UCSD-AML1 (cell line): Measurements from ENCODE around the gene GRM4.
A peak's percentile ranks its signal among the peaks of the same experiment; 100 is the strongest.

ENCODE experiments used
- DNase-seq: peaks from one replicate; lab custom pipeline; 2025; ENCODE audit not compliant: unreplicated experiment; lab: John Stamatoyannopoulos, UW

Gene GRM4

GRCh38 chr6:34157851-34158250, 12.0 kb upstream of the GRM4 start:
- no peak for DNase-seq

GRCh38 chr6:34157236-34157830, 11.4 kb upstream of the GRM4 start:
- DNase-seq: no peak

GRCh38 chr6:34155471-34156300, 9.8 kb upstream of the GRM4 start:
- no peak for DNase-seq

GRCh38 chr6:34154668-34155447, 9.0 kb upstream of the GRM4 start:
- DNase-seq: peak; percentile 53

GRCh38 chr6:34152806-34153520, 7.1 kb upstream of the GRM4 start:
- DNase-seq: no peak

- no peak for DNase-seq
Observed at GRCh38 chr6:34152042-34152524, 6.2 kb upstream of the GRM4 start.

GRCh38 chr6:34151321-34152041, 5.6 kb upstream of the GRM4 start:
- DNase-seq: no peak

- DNase-seq: no peak
Observed at GRCh38 chr6:34150766-34151165, 4.9 kb upstream of the GRM4 start.

- DNase-seq: no peak
Observed at GRCh38 chr6:34149831-34150400, 4.0 kb upstream of the GRM4 start.

GRCh38 chr6:34149452-34149810, 3.5 kb upstream of the GRM4 start:
- no peak for DNase-seq

GRCh38 chr6:34148631-34149451, 3.0 kb upstream of the GRM4 start:
- DNase-seq: no peak

GRCh38 chr6:34147906-34148630, 2.2 kb upstream of the GRM4 start:
- DNase-seq: no peak

GRCh38 chr6:34146801-34147592, 1.1 kb upstream of the GRM4 start:
- no peak for DNase-seq

- DNase-seq: no peak
Observed at GRCh38 chr6:34145161-34146020, 496 bp downstream of the GRM4 start.

- no peak for DNase-seq
Observed at GRCh38 chr6:34144581-34145160, 1.2 kb downstream of the GRM4 start.

GRCh38 chr6:34143884-34144580, 1.9 kb downstream of the GRM4 start:
- DNase-seq: no peak
